Posterior cingulate gyrus (tissue), 11 donors: Measurements from ENCODE around the gene PPP1R13L.

Source experiments
- DNase-seq, 10 donors: peaks; one replicate each; pipeline versions ENCODE4 v3.0.0 to v3.0.0-alpha.2; 2020 to 2021; ENCODE audit warnings: mixed read lengths in 3 of 10
- intact Hi-C: fragments of 100-400 bp; cut with DNase I; formaldehyde crosslinking; loops from one replicate; pipeline ENCODE4 v1.15.1; 2023

The PPP1R13L gene

GRCh38 chr19:45408830-45409556 is 4.1 kb upstream of the PPP1R13L start:
- peak in 2 of 10 donors; percentile 42 to 59 for DNase-seq
- intact Hi-C loops, result loop anchor here (5.0 kb wide), 1 partner anchor 37 kb away; the partner anchor contains the start of gene ERCC2

- intact Hi-C loops, result loop anchor here (5.0 kb wide), 1 partner anchor 36 kb away; the partner anchor contains the start of gene ERCC2
These were observed 3.3 kb upstream of the PPP1R13L start for GRCh38 chr19:45408121-45408520.

GRCh38 chr19:45407585-45407984 is 2.7 kb upstream of the PPP1R13L start:
- DNase-seq, result peak in 2 of 10 donors; percentile 28 to 39
- intact Hi-C loops, result loop anchor here (5.0 kb wide), 1 partner anchor 35 kb away; the partner anchor contains the start of gene ERCC2

More at GRCh38 chr19:45408121-45408520, 3.3 kb upstream of the PPP1R13L start:
- DNase-seq, result peak in 2 of 10 donors; percentile 58 to 59

- intact Hi-C loops, result loop anchor here (5.0 kb wide), 1 partner anchor 35 kb away; the partner anchor contains the start of gene ERCC2
- peak in 1 of 10 donors; percentile 46 for DNase-seq
These were observed 2.2 kb upstream of the PPP1R13L start for GRCh38 chr19:45407091-45407375.

- peak; percentile 71 to 97 (median 80) for DNase-seq
- intact Hi-C loops, result loop anchor here (5.0 kb wide), 1 partner anchor 34 kb away; the partner anchor contains the start of gene ERCC2
These were observed 1.6 kb upstream of the PPP1R13L start, which contains the start of gene POLR1G for GRCh38 chr19:45406226-45407090. TSS of gene POLR1G (plus strand) at chr19:45406644. CDS start at chr19:45406697, 53 bp downstream.

GRCh38 chr19:45405435-45406225 is 761 bp upstream of the PPP1R13L start:
- peak; percentile 74 to 98 (median 89) for DNase-seq
- intact Hi-C loops, result loop anchor here (5.0 kb wide), 1 partner anchor 33 kb away; the partner anchor contains the start of gene ERCC2

- peak in 2 of 10 donors; percentile 69 to 72 for DNase-seq
- intact Hi-C loops, result no loop called here
These were observed 900 bp downstream of the PPP1R13L start for GRCh38 chr19:45403781-45404556.

GRCh38 chr19:45403272-45403671 is 1.6 kb downstream of the PPP1R13L start:
- intact Hi-C loops, result no loop called here
- DNase-seq, result peak in 2 of 10 donors; percentile 39 to 50

- peak in 2 of 10 donors; percentile 59 to 66 for DNase-seq
- intact Hi-C loops, result no loop called here
These were observed 2.4 kb downstream of the PPP1R13L start for GRCh38 chr19:45402298-45403061.

- intact Hi-C loops, result no loop called here
- DNase-seq, result peak in 2 of 10 donors; percentile 24 to 39
These were observed 3.1 kb downstream of the PPP1R13L start for GRCh38 chr19:45401815-45402214.

GRCh38 chr19:45400192-45400591 is 4.7 kb downstream of the PPP1R13L start:
- intact Hi-C loops, result no loop called here
- DNase-seq, result peak in 2 of 10 donors; percentile 50 to 55

GRCh38 chr19:45395821-45396617 is 8.8 kb downstream of the PPP1R13L start:
- intact Hi-C loops, result no loop called here
- peak in 1 of 10 donors; percentile 71 for DNase-seq

- DNase-seq, result peak in 1 of 10 donors; percentile 46
- intact Hi-C loops, result no loop called here
These were observed 12.8 kb downstream of the PPP1R13L start for GRCh38 chr19:45391871-45392665.

GRCh38 chr19:45391346-45391745 is 13.5 kb downstream of the PPP1R13L start:
- intact Hi-C loops, result no loop called here
- DNase-seq, result peak in 1 of 10 donors; percentile 7

GRCh38 chr19:45385392-45386221 is 19.3 kb downstream of the PPP1R13L start:
- intact Hi-C loops, result no loop called here

GRCh38 chr19:45382426-45382825 is 22.4 kb downstream of the PPP1R13L start:
- intact Hi-C loops, result no loop called here
- no peak for DNase-seq

More at GRCh38 chr19:45385392-45386221, 19.3 kb downstream of the PPP1R13L start:
- peak in 1 of 10 donors; percentile 57 for DNase-seq
